B cell (primary cell): ENCODE results near the gene EHD4.

Experiments
- EZH2 ChIP-seq: IDR thresholded peaks from 2 replicates; pipeline ENCODE4 v1.6.1; 2012; ENCODE audit warnings: borderline replicate concordance, low read depth, mild to moderate bottlenecking, moderate library complexity, low read length; ENCODE audit not compliant: insufficient read depth, poor library complexity, severe bottlenecking
- TF ChIP-seq, protein P1 (sequence below): fragments of 200-600 bp; IDR thresholded peaks from one replicate; pipeline ENCODE4 v1.8.0; 2022; ENCODE audit warnings: antibody characterized with exemption, mild to moderate bottlenecking

GRCh38 chr15:41983221-41983620, 10.9 kb upstream of the EHD4 start:
- TF ChIP-seq, protein P1, sequence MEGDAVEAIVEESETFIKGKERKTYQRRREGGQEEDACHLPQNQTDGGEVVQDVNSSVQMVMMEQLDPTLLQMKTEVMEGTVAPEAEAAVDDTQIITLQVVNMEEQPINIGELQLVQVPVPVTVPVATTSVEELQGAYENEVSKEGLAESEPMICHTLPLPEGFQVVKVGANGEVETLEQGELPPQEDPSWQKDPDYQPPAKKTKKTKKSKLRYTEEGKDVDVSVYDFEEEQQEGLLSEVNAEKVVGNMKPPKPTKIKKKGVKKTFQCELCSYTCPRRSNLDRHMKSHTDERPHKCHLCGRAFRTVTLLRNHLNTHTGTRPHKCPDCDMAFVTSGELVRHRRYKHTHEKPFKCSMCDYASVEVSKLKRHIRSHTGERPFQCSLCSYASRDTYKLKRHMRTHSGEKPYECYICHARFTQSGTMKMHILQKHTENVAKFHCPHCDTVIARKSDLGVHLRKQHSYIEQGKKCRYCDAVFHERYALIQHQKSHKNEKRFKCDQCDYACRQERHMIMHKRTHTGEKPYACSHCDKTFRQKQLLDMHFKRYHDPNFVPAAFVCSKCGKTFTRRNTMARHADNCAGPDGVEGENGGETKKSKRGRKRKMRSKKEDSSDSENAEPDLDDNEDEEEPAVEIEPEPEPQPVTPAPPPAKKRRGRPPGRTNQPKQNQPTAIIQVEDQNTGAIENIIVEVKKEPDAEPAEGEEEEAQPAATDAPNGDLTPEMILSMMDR = no peak
- TF ChIP-seq EZH2 = no peak
